ENCODE measurements around the gene RAD51B. TPM values are rescaled to one million over a fixed set of nuclear protein-coding genes. Genes with fewer than 3 reads are reported as not detected.

The RAD51B gene
- total RNA-seq, 1 experiment from 2014 or later, result 20.0 TPM

DNA sequence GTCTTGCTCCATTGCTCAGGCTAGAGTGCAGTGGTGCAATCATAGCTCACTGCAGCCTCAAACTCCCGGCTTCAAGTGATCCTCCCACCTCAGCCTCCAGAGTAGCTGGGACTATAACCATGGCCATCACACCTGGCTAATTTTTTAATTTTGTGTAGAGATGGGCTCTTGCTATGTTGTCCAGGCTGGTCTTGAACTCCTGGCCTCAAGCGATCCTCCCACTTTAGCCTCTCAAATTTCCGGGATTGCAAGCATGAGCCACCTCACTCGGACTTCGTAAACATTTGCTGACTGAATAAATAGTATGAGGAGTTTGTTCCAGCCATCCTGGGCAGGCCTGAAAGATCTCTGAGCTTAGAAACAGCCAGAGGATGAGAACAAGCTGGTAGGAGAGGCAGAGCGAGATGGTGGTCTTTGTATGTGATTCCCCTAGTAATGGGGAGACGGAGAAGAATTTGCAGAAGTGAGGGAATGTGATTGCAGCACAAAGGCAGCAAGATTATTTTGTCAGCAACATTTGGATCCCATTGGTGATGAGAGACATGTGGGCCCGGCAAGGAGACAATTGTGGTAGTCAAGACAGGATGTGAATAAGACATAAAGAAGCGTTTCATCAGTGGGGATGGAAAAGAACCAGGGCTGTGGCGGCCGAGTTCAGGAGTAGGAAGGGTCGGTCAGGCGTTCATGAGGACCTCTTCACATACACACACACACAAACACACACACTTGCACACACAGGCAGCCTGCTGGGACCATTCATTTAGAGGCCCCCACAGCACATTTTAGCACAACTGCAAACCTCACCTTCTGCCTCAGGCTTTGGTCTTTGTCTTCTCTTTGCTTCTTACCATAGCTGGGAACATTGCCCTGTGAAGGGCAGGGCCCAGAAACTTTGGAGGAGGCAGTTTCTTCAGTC is 817.8 kb downstream of the RAD51B start:
- DNase-seq (ENCODE audit: low read depth, low spot score), result no peak
- intact Hi-C loops (cut with micrococcal nuclease), result no loop called here
- ChIA-PET POLR2A (interaction anchor here (1.4 kb wide), 2 partner anchors 8 to 14 kb away, joined by 3 to 6 read pairs; no protein-coding TSS in a partner anchor), CTCF (no interaction called here), RAD21 (ENCODE audit: low non-redundant PET in 1 of 2, low total read pairs in 2 of 2, uncharacterized antibody in 2 of 2, unreplicated experiment in 2 of 2) (no interaction called here)
- Histone ChIP-seq H3K9me2 (ENCODE audit: insufficient read depth) (0 out of 2 replicates have a peak, but pooled peaks cover 3% of the 10 kb centered on the region), H2AFZ (ENCODE audit: low read depth, low read length, poor library complexity, severe bottlenecking) (no peak overlapping the region), H3K36me3 (ENCODE audit: control insufficient read depth in 1 of 2, insufficient read depth in 2 of 2, low read length in 2 of 2) (no peaks in the 10 kb centered on the region), H3K79me2 (ENCODE audit: insufficient read depth, low read length) (no peaks in the 10 kb centered on the region), H3K27me3 (ENCODE audit: insufficient read depth, low read length) (no peaks in the 10 kb centered on the region), H3K27ac (ENCODE audit: low read depth, low read length) (no peak overlapping the region), H3K4me1 (ENCODE audit: control insufficient read depth in 1 of 2, insufficient read depth in 2 of 2, low read length in 2 of 2) (peaks cover 16 to 17% of the 10 kb centered on the region in 2 experiments; a peak in 2 of 4 replicates), H3K9me3 (ENCODE audit: control insufficient read depth in 1 of 2, insufficient read depth in 1 of 2, low read depth in 1 of 2, low read length in 2 of 2) (no peaks in the 10 kb centered on the region), H4K20me1 (ENCODE audit: insufficient read depth) (no peaks in the 10 kb centered on the region), H3K4me2 (ENCODE audit: low read length) (no peak overlapping the region), H3K4me3 (replicated peaks in 1 of 2; ENCODE audit: low read depth in 1 of 2, low read length in 2 of 2) (no peak overlapping the region), H3K9ac (ENCODE audit: low read length) (no peak overlapping the region)
- no peak for ATAC-seq
- no peak for TF ChIP-seq TCF7L2 (IDR thresholded peaks at IDR 0.05; ENCODE audit: borderline replicate concordance, extremely low read depth, insufficient read depth, insufficient read length)
- TF ChIP-seq, protein P1, sequence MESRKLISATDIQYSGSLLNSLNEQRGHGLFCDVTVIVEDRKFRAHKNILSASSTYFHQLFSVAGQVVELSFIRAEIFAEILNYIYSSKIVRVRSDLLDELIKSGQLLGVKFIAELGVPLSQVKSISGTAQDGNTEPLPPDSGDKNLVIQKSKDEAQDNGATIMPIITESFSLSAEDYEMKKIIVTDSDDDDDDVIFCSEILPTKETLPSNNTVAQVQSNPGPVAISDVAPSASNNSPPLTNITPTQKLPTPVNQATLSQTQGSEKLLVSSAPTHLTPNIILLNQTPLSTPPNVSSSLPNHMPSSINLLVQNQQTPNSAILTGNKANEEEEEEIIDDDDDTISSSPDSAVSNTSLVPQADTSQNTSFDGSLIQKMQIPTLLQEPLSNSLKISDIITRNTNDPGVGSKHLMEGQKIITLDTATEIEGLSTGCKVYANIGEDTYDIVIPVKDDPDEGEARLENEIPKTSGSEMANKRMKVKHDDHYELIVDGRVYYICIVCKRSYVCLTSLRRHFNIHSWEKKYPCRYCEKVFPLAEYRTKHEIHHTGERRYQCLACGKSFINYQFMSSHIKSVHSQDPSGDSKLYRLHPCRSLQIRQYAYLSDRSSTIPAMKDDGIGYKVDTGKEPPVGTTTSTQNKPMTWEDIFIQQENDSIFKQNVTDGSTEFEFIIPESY (IDR thresholded peaks at IDR 0.05; ENCODE audit: extremely low read depth, insufficient replicate concordance, low read length), result no peak
- TF ChIP-seq, protein P2, sequence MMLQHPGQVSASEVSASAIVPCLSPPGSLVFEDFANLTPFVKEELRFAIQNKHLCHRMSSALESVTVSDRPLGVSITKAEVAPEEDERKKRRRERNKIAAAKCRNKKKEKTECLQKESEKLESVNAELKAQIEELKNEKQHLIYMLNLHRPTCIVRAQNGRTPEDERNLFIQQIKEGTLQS (IDR thresholded peaks at IDR 0.05), result no peak
- TF ChIP-seq ZFX (IDR thresholded peaks at IDR 0.05), result no peak
- TF ChIP-seq POLR2AphosphoS5 (IDR thresholded peaks at IDR 0.05; ENCODE audit: low read depth, low read length), result no peak
- TF ChIP-seq POLR2A (IDR thresholded peaks at IDR 0.05; ENCODE audit: borderline replicate concordance, extremely low read depth, insufficient read depth, insufficient read length), result no peak
- no peak for TF ChIP-seq CEBPB (IDR thresholded peaks at IDR 0.05; ENCODE audit: low read depth)
- TF ChIP-seq, protein P3, sequence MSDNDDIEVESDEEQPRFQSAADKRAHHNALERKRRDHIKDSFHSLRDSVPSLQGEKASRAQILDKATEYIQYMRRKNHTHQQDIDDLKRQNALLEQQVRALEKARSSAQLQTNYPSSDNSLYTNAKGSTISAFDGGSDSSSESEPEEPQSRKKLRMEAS (IDR thresholded peaks at IDR 0.05), result no peak
- TF ChIP-seq SP1 (IDR thresholded peaks at IDR 0.05; ENCODE audit: low read depth), result no peak
- TF ChIP-seq SIN3A (IDR thresholded peaks at IDR 0.05; ENCODE audit: low read depth), result no peak
- TF ChIP-seq, protein P4, sequence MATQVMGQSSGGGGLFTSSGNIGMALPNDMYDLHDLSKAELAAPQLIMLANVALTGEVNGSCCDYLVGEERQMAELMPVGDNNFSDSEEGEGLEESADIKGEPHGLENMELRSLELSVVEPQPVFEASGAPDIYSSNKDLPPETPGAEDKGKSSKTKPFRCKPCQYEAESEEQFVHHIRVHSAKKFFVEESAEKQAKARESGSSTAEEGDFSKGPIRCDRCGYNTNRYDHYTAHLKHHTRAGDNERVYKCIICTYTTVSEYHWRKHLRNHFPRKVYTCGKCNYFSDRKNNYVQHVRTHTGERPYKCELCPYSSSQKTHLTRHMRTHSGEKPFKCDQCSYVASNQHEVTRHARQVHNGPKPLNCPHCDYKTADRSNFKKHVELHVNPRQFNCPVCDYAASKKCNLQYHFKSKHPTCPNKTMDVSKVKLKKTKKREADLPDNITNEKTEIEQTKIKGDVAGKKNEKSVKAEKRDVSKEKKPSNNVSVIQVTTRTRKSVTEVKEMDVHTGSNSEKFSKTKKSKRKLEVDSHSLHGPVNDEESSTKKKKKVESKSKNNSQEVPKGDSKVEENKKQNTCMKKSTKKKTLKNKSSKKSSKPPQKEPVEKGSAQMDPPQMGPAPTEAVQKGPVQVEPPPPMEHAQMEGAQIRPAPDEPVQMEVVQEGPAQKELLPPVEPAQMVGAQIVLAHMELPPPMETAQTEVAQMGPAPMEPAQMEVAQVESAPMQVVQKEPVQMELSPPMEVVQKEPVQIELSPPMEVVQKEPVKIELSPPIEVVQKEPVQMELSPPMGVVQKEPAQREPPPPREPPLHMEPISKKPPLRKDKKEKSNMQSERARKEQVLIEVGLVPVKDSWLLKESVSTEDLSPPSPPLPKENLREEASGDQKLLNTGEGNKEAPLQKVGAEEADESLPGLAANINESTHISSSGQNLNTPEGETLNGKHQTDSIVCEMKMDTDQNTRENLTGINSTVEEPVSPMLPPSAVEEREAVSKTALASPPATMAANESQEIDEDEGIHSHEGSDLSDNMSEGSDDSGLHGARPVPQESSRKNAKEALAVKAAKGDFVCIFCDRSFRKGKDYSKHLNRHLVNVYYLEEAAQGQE (IDR thresholded peaks at IDR 0.05; ENCODE audit: low read depth), result no peak
- BruUV-seq (replicated peaks), result no TSS peak

Measured in HCT116 (cell line).